Glutamatergic neuron (in vitro differentiated cells): ENCODE measurements around the gene B4GALT1. TPM values are rescaled to one million over a fixed set of nuclear protein-coding genes. Genes with fewer than 3 reads are reported as not detected.

Experiments used
- DNase-seq: peaks from one replicate; pipeline ENCODE4 v3.0.0; 2022
- H3K27ac Mint-ChIP-seq: one replicate; pipeline ENCODE4 v1.8.0; 2020; ENCODE audit warnings: mild to moderate bottlenecking, mixed read lengths, inconsistent platforms; ENCODE audit not compliant: unreplicated experiment
- H3K27me3 Mint-ChIP-seq: one replicate; pipeline ENCODE4 v1.8.0; 2020; ENCODE audit warnings: mild to moderate bottlenecking, moderate library complexity, mixed read lengths, inconsistent platforms; ENCODE audit not compliant: unreplicated experiment
- H3K36me3 Mint-ChIP-seq: one replicate; pipeline ENCODE4 v1.8.0; 2020; ENCODE audit warnings: mild to moderate bottlenecking, mixed read lengths, inconsistent platforms; ENCODE audit not compliant: unreplicated experiment
- H3K4me1 Mint-ChIP-seq: one replicate; pipeline ENCODE4 v1.8.0; 2020; ENCODE audit warnings: mild to moderate bottlenecking, low read depth, mixed read lengths, inconsistent platforms; ENCODE audit not compliant: unreplicated experiment
- H3K4me3 Mint-ChIP-seq: one replicate; pipeline ENCODE4 v1.8.0; 2020; ENCODE audit warnings: mild to moderate bottlenecking, mixed read lengths, inconsistent platforms; ENCODE audit not compliant: unreplicated experiment
- H3K9me3 Mint-ChIP-seq: one replicate; pipeline ENCODE4 v1.8.0; 2020; ENCODE audit warnings: mild to moderate bottlenecking, moderate library complexity, mixed read lengths, inconsistent platforms; ENCODE audit not compliant: unreplicated experiment
- CTCF ChIP-seq: fragments of 200-600 bp; sonication (generic); IDR thresholded peaks from one replicate; pipeline ENCODE4 v1.5.0; 2021; ENCODE audit not compliant: partially characterized antibody, unreplicated experiment
- total RNA-seq: library from RNA; stranded (reverse); fragmentation: NEBNext Ultra II Directional; extraction: Animal tissue kit (Norgen Biotek cat#: 25700); gene quantifications from one replicate; pipeline ENCODE4 v1.2.1, GENCODE V29; 2021; ENCODE audit not compliant: unreplicated experiment

Gene B4GALT1
- total RNA-seq, 1 donor from 2014 or later: 5.4 TPM

GRCh38 chr9:33202552-33203201 lies 35.5 kb upstream of the B4GALT1 start:
- Mint-ChIP-seq H3K36me3 (no peaks in the 10 kb centered on the region), H3K27ac (no peak overlapping the region), H3K4me1 (no peaks in the 10 kb centered on the region), H3K4me3 (no peak overlapping the region), H3K9me3 (no peaks in the 10 kb centered on the region), H3K27me3 (peaks cover 4% of the 10 kb centered on the region)
- no peak for DNase-seq
- no peak for TF ChIP-seq CTCF

DNA sequence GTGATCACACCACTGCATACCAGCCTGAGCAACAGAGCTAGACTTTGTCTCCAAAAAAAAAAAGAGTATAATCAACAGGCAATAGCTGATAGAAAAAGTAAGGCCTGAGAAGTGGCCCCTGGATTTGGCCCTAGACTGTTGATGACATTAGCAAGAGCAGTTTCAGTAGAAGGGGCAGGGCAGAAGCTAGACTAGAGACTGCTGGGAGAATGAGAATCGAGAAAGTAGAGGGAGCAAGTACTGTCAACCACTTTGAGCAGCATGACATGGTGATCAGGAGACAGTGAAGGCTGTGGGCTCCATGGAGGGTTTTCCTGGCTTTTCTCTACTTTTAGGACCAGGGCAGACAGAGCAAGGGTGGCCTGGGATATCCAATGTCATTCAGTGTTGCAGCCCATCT lies 34.9 kb upstream of the B4GALT1 start:
- H3K27me3 Mint-ChIP-seq: peaks cover 4% of the 10 kb centered on the region
- DNase-seq: no peak
- no peak overlapping the region for H3K27ac Mint-ChIP-seq
- no peak for TF ChIP-seq CTCF
- no peaks in the 10 kb centered on the region for H3K9me3 Mint-ChIP-seq
- H3K4me1 Mint-ChIP-seq: no peaks in the 10 kb centered on the region
- H3K4me3 Mint-ChIP-seq: no peak overlapping the region
- no peaks in the 10 kb centered on the region for H3K36me3 Mint-ChIP-seq

DNA sequence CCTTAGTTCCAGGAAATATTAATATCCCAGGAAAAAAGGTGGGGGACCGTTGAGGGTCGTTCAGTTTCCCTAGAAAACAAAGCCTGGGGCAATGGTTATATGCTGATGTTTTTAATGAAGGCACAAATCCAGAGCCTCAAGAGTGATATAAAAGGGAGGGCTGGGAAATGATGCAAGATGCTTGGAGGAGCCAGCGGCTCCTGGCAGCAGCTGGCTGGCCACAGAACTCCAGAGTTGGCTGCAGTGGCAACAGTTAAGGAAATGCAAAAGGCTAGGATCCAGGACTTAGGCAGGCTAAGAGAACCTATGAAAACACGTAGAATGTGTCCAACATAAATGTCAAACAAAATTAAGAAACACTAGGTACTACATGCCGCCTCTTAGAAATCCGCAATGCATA lies 31.0 kb upstream of the B4GALT1 start:
- peaks cover 2% of the 10 kb centered on the region for H3K27me3 Mint-ChIP-seq
- H3K4me1 Mint-ChIP-seq: no peaks in the 10 kb centered on the region
- no peak for TF ChIP-seq CTCF
- no peak overlapping the region for H3K4me3 Mint-ChIP-seq
- H3K9me3 Mint-ChIP-seq: no peaks in the 10 kb centered on the region
- DNase-seq: no peak
- no peaks in the 10 kb centered on the region for H3K36me3 Mint-ChIP-seq
- no peak overlapping the region for H3K27ac Mint-ChIP-seq

GRCh38 chr9:33197279-33198152 lies 30.4 kb upstream of the B4GALT1 start:
- Mint-ChIP-seq H3K4me1 (peaks cover 4% of the 10 kb centered on the region), H3K27ac (no peak overlapping the region), H3K9me3 (no peaks in the 10 kb centered on the region), H3K36me3 (no peaks in the 10 kb centered on the region), H3K4me3 (no peak overlapping the region), H3K27me3 (no peaks in the 10 kb centered on the region)
- DNase-seq: no peak
- no peak for TF ChIP-seq CTCF

- Mint-ChIP-seq H3K4me3 (no peak overlapping the region), H3K27me3 (no peaks in the 10 kb centered on the region), H3K36me3 (no peaks in the 10 kb centered on the region), H3K27ac (no peak overlapping the region), H3K9me3 (no peaks in the 10 kb centered on the region), H3K4me1 (peaks cover 4% of the 10 kb centered on the region)
- TF ChIP-seq CTCF: no peak
- no peak for DNase-seq
Observed at GRCh38 chr9:33196736-33197135, 29.6 kb upstream of the B4GALT1 start.
